ENCODE results near the gene MEF2C. TPM values are rescaled to one million over a fixed set of nuclear protein-coding genes. Genes with fewer than 3 reads are reported as not detected.
A peak's percentile ranks its signal among the peaks of the same experiment; 100 is the strongest.

MEF2C gene
- total RNA-seq, 1 donor from 2014 or later: 42.0 TPM

DNA sequence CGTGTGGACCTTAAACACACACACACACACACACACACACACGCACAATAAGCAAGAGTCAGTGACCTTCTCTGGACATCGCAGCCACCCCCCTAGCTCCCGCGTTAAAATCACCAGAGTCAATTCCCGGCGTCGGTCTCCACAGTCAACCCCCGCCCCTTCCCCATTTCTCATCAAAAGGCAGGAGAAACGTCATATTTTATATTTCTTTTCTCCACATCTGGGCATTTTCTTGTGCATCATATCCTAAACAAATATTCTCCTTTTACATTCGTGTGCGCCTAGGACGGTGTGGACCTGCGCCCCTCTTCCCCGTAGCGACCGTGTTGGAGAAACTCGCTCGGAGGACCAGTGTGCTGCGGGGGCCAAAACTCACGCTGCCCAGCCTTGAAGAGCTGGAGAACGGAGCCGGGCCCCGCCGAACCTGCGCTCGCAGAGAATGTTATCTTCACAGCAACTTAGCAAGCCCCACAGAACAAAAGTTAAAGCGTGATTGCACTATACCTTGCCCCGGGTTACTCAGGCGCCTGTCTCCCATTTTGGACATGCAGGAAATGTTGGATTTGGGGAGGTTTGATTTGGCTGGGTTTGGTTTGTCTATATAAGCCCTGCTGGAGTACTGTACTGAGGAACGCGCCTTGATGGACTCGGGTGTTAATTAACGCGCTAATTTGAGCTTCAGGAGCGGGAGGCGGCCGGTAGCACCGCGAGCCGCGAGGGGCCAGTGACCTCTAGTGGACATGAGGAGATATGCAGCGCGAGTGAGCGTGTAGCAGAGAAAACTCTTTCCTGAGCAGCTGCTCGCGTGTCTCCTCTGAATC is 192.4 kb downstream of the MEF2C start:
- DNase-seq: peak; percentile 82
- H3K4me3 ChIP-seq: peak overlapping the region; percentile 28
- intact Hi-C loops (cut with DNase I): no loop called here

DNA sequence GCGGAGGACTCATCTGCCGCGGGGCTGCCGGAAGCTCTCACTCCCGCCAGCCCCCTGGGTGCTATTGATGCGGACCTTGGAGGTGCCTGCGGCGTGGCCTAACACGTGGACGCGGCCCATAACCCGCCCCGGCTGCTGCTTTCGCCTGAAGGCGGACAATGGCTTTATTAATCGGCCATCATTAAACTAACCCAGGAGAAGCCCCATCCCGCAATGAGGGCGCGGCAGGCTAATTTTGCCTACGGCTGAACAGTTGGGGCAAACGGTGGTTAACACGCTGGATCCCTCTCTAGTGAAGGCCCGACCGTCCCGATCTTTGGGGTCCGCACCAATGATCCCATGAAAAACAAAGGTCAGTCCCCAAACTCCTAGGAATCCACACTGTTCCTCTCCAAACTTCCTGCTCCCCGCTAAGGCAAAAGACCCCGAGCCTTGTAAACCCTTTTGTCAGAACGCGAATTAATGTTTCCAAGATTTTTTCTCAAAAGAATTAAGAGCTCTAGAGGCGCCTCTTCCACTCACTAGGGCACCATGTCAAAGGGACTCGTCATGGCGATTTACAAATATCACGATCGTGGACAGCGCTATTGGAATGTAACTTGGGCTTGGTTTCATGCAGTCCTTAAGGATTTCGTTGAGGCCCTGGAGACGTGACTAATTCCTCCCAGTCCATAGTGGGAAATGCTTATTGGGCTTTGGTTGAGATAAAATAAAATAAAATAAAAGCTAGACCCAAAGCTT is 193.1 kb downstream of the MEF2C start:
- Histone ChIP-seq H3K4me1 (peaks cover 27% of the 10 kb centered on the region), H3K36me3 (no peaks in the 10 kb centered on the region), H3K27ac (no peak overlapping the region), H3K9me3 (no peaks in the 10 kb centered on the region), H3K27me3 (ENCODE audit: low read depth) (peaks cover 99% of the 10 kb centered on the region), H3K4me3 (no peak overlapping the region)
- intact Hi-C loops (cut with DNase I): no loop called here
- TF ChIP-seq, protein P1, sequence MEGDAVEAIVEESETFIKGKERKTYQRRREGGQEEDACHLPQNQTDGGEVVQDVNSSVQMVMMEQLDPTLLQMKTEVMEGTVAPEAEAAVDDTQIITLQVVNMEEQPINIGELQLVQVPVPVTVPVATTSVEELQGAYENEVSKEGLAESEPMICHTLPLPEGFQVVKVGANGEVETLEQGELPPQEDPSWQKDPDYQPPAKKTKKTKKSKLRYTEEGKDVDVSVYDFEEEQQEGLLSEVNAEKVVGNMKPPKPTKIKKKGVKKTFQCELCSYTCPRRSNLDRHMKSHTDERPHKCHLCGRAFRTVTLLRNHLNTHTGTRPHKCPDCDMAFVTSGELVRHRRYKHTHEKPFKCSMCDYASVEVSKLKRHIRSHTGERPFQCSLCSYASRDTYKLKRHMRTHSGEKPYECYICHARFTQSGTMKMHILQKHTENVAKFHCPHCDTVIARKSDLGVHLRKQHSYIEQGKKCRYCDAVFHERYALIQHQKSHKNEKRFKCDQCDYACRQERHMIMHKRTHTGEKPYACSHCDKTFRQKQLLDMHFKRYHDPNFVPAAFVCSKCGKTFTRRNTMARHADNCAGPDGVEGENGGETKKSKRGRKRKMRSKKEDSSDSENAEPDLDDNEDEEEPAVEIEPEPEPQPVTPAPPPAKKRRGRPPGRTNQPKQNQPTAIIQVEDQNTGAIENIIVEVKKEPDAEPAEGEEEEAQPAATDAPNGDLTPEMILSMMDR (IDR thresholded peaks at IDR 0.05): no peak
- no peak for ATAC-seq
- no peak for DNase-seq

More for the DNA sequence above, 192.4 kb downstream of the MEF2C start:
- peak; percentile 88 to 91 for ATAC-seq
- H3K27me3 ChIP-seq (ENCODE audit: low read depth): peaks cover 100% of the 10 kb centered on the region
- no peaks in the 10 kb centered on the region for H3K36me3 ChIP-seq
- TF ChIP-seq, protein P1 (IDR thresholded peaks at IDR 0.05): peak; percentile 93
- peaks cover 27% of the 10 kb centered on the region for H3K4me1 ChIP-seq
- no peak overlapping the region for H3K27ac ChIP-seq
- H3K9me3 ChIP-seq: no peaks in the 10 kb centered on the region

DNA sequence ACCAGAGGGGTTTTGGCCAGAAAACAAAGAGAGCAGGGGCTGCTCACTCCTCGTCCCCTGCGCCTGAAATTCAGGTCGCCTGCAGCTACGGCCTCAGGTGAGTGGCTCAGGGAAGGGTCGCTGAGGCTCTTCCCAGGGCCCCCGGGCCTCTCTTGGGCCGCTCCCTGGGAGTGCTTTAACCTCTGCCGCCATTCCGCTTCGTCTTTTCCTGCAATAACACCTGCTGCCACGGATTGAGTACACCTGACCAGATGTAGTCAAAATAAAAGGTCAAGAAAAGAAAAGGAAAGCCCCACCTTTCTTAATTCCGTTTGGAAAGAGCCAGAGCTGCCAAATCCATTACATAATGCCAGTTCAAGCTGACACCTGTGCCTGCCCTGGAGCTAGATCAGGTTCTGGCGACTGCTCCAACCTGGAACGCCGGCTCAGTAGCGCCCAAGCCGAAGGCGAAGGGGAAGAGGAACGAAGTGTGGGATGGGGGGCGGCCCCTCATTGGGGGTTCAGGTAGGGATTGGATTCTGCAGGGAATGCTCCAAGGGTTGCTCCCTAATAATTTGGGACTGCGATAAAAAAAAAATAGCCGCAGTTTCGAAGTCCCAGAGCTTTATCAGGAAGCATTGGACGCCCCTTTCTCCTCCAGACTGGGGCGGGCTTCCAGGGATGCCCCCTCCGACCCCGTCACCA is 193.9 kb downstream of the MEF2C start:
- Histone ChIP-seq H3K4me1 (peaks cover 27% of the 10 kb centered on the region), H3K27me3 (ENCODE audit: low read depth) (peaks cover 99% of the 10 kb centered on the region), H3K27ac (no peak overlapping the region), H3K36me3 (no peaks in the 10 kb centered on the region), H3K9me3 (no peaks in the 10 kb centered on the region), H3K4me3 (no peak overlapping the region)
- ATAC-seq (no peak), DNase-seq (no peak)
- TF ChIP-seq, protein P1 (IDR thresholded peaks at IDR 0.05): no peak
- intact Hi-C loops (cut with DNase I): no loop called here

DNA sequence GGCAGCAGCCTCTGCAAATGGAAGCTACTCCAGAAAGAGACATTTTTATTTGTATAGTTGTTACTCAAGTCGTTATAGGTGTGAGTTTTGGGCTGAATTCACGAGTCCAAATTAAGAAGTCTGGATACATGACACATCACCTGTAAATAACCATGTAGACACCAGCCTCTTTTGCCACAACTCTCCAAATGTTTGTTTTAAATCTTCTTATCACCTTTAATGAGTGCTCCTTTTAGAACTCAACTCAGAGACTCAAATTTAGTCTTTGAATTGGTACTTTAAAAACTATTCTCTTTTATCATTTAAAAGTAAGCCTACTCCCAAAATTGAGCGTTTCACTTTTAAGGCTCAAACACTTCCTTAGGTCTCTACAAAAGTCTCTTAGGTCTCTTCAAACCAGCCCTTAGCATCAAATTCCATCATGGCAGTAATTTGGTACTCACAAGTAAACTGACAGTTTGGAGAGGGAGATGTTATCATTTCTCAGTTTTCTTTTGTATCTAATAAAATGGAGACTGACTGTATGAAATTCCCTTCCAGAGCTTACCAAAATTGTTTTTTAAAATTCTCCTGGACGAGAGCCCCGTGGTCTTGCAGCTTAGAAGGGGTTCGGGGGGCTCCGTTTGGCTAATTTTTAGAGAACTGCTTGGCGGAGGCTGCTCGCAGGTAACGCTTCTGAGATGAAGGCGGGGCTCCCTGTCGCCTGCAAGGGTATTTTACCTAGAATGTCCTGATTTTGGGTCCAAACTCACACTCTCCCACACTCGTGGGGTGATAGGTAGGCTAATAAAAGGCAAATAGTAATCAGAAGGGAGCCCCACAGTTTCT is 194.6 kb downstream of the MEF2C start:
- Histone ChIP-seq H3K27me3 (ENCODE audit: low read depth) (peaks cover 99% of the 10 kb centered on the region), H3K4me1 (peaks cover 27% of the 10 kb centered on the region), H3K36me3 (no peaks in the 10 kb centered on the region), H3K27ac (no peak overlapping the region), H3K9me3 (no peaks in the 10 kb centered on the region), H3K4me3 (no peak overlapping the region)
- ATAC-seq (no peak), DNase-seq (no peak)
- intact Hi-C loops (cut with DNase I): no loop called here
- TF ChIP-seq, protein P1 (IDR thresholded peaks at IDR 0.05): no peak

Data from lower lobe of right lung (tissue), 2 donors.